K562 (cell line): Measurements from ENCODE around the gene CROCC2. TPM values are rescaled to one million over a fixed set of nuclear protein-coding genes. Genes with fewer than 3 reads are reported as not detected.

ENCODE experiments used
- ATAC-seq: fragments of 200-7000 bp; cut with Tn5 transposase; 3 replicates; pipeline ENCODE4 v1.9.1; 2020; ENCODE audit warnings: moderate library complexity
- BruUV-seq: library from RNA; stranded (reverse); fragments of 400-500 nt; replicated peaks from 2 replicates; lab custom pipeline; 2021; lab: Mats Ljungman, UMichigan
- CTCF ChIA-PET: fragments of 300-600 bp; formaldehyde crosslinking; extraction: SDS; loops from one replicate; lab custom pipeline; 2021; ENCODE audit warnings: low intra/inter-chr PET ratio; lab: Yijun Ruan, JAX
- POLR2A ChIA-PET: fragments of 300-600, 350-650 bp; sonication (Branson Sonifier 250); formaldehyde crosslinking; extraction: SDS; loops from one replicate; lab custom pipeline; 2021; ENCODE audit warnings: antibody characterized with exemption, inconsistent platforms; lab: Yijun Ruan, JAX
- DNase-seq, 4 experiments: peaks; one replicate each; pipeline versions ENCODE4 v3.0.0 to v3.0.0-alpha.2; 2011 to 2018; ENCODE audit warnings: low spot score in 3 of 4, mixed read lengths in 3 of 4; ENCODE audit errors: extremely low read depth in 1 of 4
- FAIRE-seq: peaks from 2 replicates; lab custom pipeline; 2011; peaks lifted over from hg19 to GRCh38; lab: Jason Lieb, UNC
- H2AFZ ChIP-seq: 2 replicates; pipeline ENCODE4 v1.6.0; 2011; ENCODE audit warnings: low read depth, low read length, control low read depth, inconsistent platforms
- H3K27ac ChIP-seq: fragments of 200-600 bp; 3 replicates; pipeline ENCODE4 v1.8.0; 2011; ENCODE audit warnings: low read depth, mild to moderate bottlenecking, control low read depth, inconsistent platforms, low read length, moderate library complexity, mixed read lengths; ENCODE audit errors: extremely low read depth
- H3K27me3 ChIP-seq, 2 experiments: fragments of 300-600 bp in 1 of 2; 2 replicates in 1 of 2; 3 replicates in 1 of 2; pipeline versions ENCODE4 v1.6.0 to v1.8.0; 2011; ENCODE audit warnings: inconsistent platforms in 2 of 2, low read length in 2 of 2, mild to moderate bottlenecking in 1 of 2, mixed read lengths in 1 of 2, moderate library complexity in 1 of 2; ENCODE audit not compliant: control insufficient read depth in 2 of 2, insufficient read depth in 2 of 2
- H3K36me3 ChIP-seq: fragments of 300-600 bp; 3 replicates; pipeline ENCODE4 v1.8.0; 2011; ENCODE audit warnings: mild to moderate bottlenecking, low read length, inconsistent platforms; ENCODE audit not compliant: control insufficient read depth, insufficient read depth
- H3K4me1 ChIP-seq, 2 experiments: fragments of 200-600 bp in 1 of 2; replicated peaks in 1 of 2; 2 replicates in 1 of 2; 3 replicates in 1 of 2; pipeline versions ENCODE4 v1.5.1 to v1.8.0; 2011; ENCODE audit warnings: inconsistent platforms in 2 of 2, low read length in 2 of 2, mild to moderate bottlenecking in 1 of 2, mixed read lengths in 1 of 2, moderate library complexity in 1 of 2; ENCODE audit not compliant: control insufficient read depth in 2 of 2, insufficient read depth in 2 of 2
- H3K4me2 ChIP-seq: 2 replicates; pipeline ENCODE4 v1.6.1; 2011; ENCODE audit warnings: low read length, control low read depth, inconsistent platforms, mixed read lengths; ENCODE audit not compliant: insufficient read depth
- H3K4me3 ChIP-seq: fragments of 200-600 bp; sonication (generic), shearing (Covaris generic); 2 replicates; pipeline ENCODE4 v1.5.1; 2016; ENCODE audit warnings: control low read depth, inconsistent platforms
- H3K79me2 ChIP-seq: fragments of 200-600 bp; 3 replicates; pipeline ENCODE4 v1.8.0; 2011; ENCODE audit warnings: low read length, inconsistent platforms; ENCODE audit not compliant: control insufficient read depth, insufficient read depth
- H3K9ac ChIP-seq, 2 experiments: 2 replicates each; pipeline versions ENCODE4 v1.6.0 to v1.6.1; 2011; ENCODE audit warnings: low read depth in 2 of 2, low read length in 2 of 2, control low read depth in 1 of 2, inconsistent platforms in 1 of 2, mild to moderate bottlenecking in 1 of 2, mixed read lengths in 1 of 2; ENCODE audit not compliant: insufficient read depth in 1 of 2
- H3K9me1 ChIP-seq: one replicate; pipeline ENCODE4 v1.6.0; 2011; ENCODE audit warnings: inconsistent platforms, mild to moderate bottlenecking, low read length, moderate library complexity; ENCODE audit not compliant: control insufficient read depth, insufficient read depth
- H3K9me3 ChIP-seq: replicated peaks from 2 replicates; pipeline ENCODE4 v1.5.1; 2011; ENCODE audit warnings: low read depth, low read length, inconsistent platforms; ENCODE audit not compliant: control insufficient read depth, insufficient read depth
- H4K20me1 ChIP-seq: replicated peaks from 2 replicates; pipeline ENCODE4 v1.6.1; 2011; ENCODE audit warnings: low read length, inconsistent platforms, mixed read lengths; ENCODE audit not compliant: control insufficient read depth, insufficient read depth
- ATF7 ChIP-seq: fragments of 450-650 bp; IDR thresholded peaks from 2 replicates; pipeline ENCODE4 v1.7.1; 2014; ENCODE audit warnings: mild to moderate bottlenecking, moderate library complexity
- CBX2 ChIP-seq: fragments of 200-600 bp; sonication (generic); IDR thresholded peaks from one replicate; pipeline ENCODE4 v1.6.1; 2012; ENCODE audit warnings: mild to moderate bottlenecking, low read length, inconsistent platforms; ENCODE audit not compliant: insufficient read depth, poor library complexity, severe bottlenecking
- CEBPG ChIP-seq, 3 experiments: fragments of 200-800 bp in 1 of 3; sonication (Bioruptor generic) in 1 of 3; sonication (generic) in 1 of 3; formaldehyde crosslinking in 1 of 3; IDR thresholded peaks in 2 of 3; conservative IDR thresholded peaks in 1 of 3; 2 replicates each; pipeline versions ENCODE4 v1.6.1 to v1.8.0; 2016 to 2022; ENCODE audit warnings: missing compliant biosample characterization in 2 of 3, missing genetic modification characterization in 2 of 3, mild to moderate bottlenecking in 1 of 3, missing genetic modification reagents in 1 of 3
- RNF2 ChIP-seq: sonication (generic); IDR thresholded peaks from 2 replicates; pipeline ENCODE4 v1.6.1; 2016
- STAG1 ChIP-seq: sonication (generic); formaldehyde crosslinking; IDR thresholded peaks from 2 replicates; pipeline ENCODE4 v1.5.0; 2020; ENCODE audit warnings: missing genetic modification reagents, borderline replicate concordance
- TRIM28 ChIP-seq: fragments of 450-650 bp; IDR thresholded peaks from 2 replicates; pipeline ENCODE4 v1.6.1; 2017
- ZFPM2 ChIP-seq: fragments of 250-450 bp; sonication (Bioruptor Pico); IDR thresholded peaks from 2 replicates; pipeline ENCODE4 v1.5.1; 2022; ENCODE audit warnings: mild to moderate bottlenecking
- ZNF445 ChIP-seq: fragments of 250-450 bp; sonication (Bioruptor Pico); IDR thresholded peaks from 2 replicates; pipeline ENCODE4 v1.4.0; 2020; ENCODE audit warnings: low read depth, mild to moderate bottlenecking, moderate library complexity
- WGBS: fragments of 100-300 bp; shearing (Covaris generic); methylation state at CpG from one replicate; pipeline ENCODE4 v1.1.6; 2016; ENCODE audit warnings: low coverage, mixed read lengths; ENCODE audit not compliant: insufficient coverage; ENCODE audit errors: missing lambda C conversion rate; 5-methylcytosine and 5-hydroxymethylcytosine counted together
- in situ Hi-C: fragments of 300-500 bp; cut with MboI; formaldehyde crosslinking; loops from 4 replicates; pipeline ENCODE4 v1.15.0; 2018; ENCODE audit warnings: inconsistent platforms, mixed read lengths
- intact Hi-C: fragments of 100-400 bp; cut with micrococcal nuclease; formaldehyde crosslinking; loops from 2 replicates; pipeline ENCODE4 v1.14.2; 2022
- polyA plus RNA-seq, 8 experiments: library from polyadenylated mRNA; depleted of rRNA in 4 of 8; stranded (reverse) in 5 of 8; unstranded in 3 of 8; fragments of >200 nt; fragmentation: Nextera tagmentation in 2 of 8; fragmentation: Illumina TruSeq in 1 of 8; extraction: Ambion mirVana in 2 of 8; extraction: Trizol in 1 of 8; gene quantifications; 2 replicates each; pipeline versions ENCODE4 v1.2.1 to v1.2.3, GENCODE V29; 2011 to 2014; ENCODE audit warnings: inconsistent platforms in 1 of 8, missing spikeins in 1 of 8
- total RNA-seq, 7 experiments: library from RNA; depleted of rRNA in 6 of 7; stranded (reverse); fragments of >200 nt in 6 of 7; fragmentation: Illumina TruSeq in 2 of 7; extraction: Trizol in 2 of 7; gene quantifications; 2 replicates each; pipeline versions ENCODE4 v1.2.1 to v1.2.3, GENCODE V29; 2011 to 2021; ENCODE audit warnings: low replicate concordance in 1 of 7
- TF ChIP-seq, protein P1 (sequence below): fragments of 250-450 bp; sonication (Bioruptor Pico); IDR thresholded peaks from 2 replicates; pipeline ENCODE4 v1.8.0; 2021; ENCODE audit warnings: moderate library complexity, mild to moderate bottlenecking, inconsistent platforms
- TF ChIP-seq, protein P2 (sequence below): fragments of 450-650 bp; IDR thresholded peaks from 2 replicates; pipeline ENCODE4 v1.6.1; 2017; ENCODE audit warnings: mild to moderate bottlenecking, moderate library complexity
- TF ChIP-seq, protein P3 (sequence below): fragments of 250-450 bp; sonication (Bioruptor Pico); IDR thresholded peaks from 2 replicates; pipeline ENCODE4 v1.4.0; 2020
- TF ChIP-seq, protein P4 (sequence below): sonication (generic); formaldehyde crosslinking; IDR thresholded peaks from 2 replicates; pipeline ENCODE4 v1.8.1; 2023; ENCODE audit warnings: mild to moderate bottlenecking, missing genetic modification reagents
- TF ChIP-seq, protein P5 (sequence below): fragments of 250-450 bp; sonication (Bioruptor Pico); IDR thresholded peaks from 2 replicates; pipeline ENCODE4 v1.4.0; 2020; ENCODE audit warnings: borderline replicate concordance

CROCC2 gene
- total and polyA plus RNA-seq, 9 of the 15 experiments (the other 6 are each of a cell fraction or from before 2014, with no cell fraction given), result not detected

DNA sequence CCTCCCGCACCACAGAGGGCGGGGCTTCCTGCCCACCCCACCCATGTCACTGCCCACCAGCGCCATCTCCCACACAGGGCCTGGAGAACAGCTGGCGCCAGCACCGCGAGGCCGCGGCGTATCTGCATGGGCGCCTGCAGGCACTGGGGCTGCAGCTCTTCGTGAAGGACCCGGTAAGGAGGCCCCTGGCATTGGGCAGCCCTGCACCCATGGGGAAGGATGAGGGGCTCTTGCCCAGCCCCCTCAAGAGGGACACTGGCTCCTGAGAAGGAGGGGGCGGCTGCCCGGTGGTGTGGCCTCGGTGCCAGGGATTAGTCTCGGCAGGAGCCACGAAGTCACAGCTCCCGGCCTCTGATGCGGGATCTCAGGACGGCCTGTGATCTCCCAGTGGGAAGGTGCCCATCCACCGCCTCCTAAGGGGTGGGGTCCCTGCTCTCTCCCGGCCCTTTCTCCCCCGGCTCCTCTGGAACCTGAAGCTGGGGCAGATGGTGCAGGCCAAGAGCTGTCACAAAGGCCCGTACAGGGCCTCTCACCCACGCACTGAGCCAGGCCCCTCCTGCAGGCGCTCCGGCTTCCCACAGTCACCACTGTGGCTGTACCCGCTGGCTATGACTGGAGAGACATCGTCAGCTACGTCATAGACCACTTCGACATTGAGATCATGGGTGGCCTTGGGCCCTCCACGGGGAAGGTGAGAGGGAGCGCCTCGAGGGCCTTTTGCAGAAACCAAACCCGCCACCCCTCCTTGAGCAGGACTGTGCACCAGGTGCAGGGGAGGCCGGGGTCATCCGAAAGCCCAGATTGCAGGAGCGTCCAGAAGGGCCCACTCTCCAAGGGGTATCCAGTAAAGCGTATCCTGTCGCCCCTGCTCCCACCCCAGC, 28.4 kb upstream of the CROCC2 start:
- no peaks in the 10 kb centered on the region for H3K9me1 ChIP-seq
- no peaks in the 10 kb centered on the region for H4K20me1 ChIP-seq
- no peaks in the 10 kb centered on the region for H3K9me3 ChIP-seq
- 8% methylated on average over 26 of the region's 40 CpGs for WGBS
- in situ Hi-C loops, result no loop called here
- intact Hi-C loops, result no loop called here
- no peak overlapping the region for H2AFZ ChIP-seq
- no peak overlapping the region for H3K4me2 ChIP-seq
- H3K27me3 ChIP-seq, result peaks cover 0 to 45% of the 10 kb centered on the region in 2 experiments; a peak in 2 of 5 replicates
- no peaks in the 10 kb centered on the region for H3K79me2 ChIP-seq
- H3K4me1 ChIP-seq, result no peaks in the 10 kb centered on the region; a peak in 2 of 5 replicates
- H3K4me3 ChIP-seq, result no peak overlapping the region
- no TSS peak for BruUV-seq
- H3K27ac ChIP-seq, result no peak overlapping the region
- DNase-seq (no peak), FAIRE-seq (no peak), ATAC-seq (no peak)
- CTCF ChIA-PET, result no interaction called here
- POLR2A ChIA-PET, result no interaction called here
- H3K9ac ChIP-seq, result no peak overlapping the region
- TF ChIP-seq, protein P1, sequence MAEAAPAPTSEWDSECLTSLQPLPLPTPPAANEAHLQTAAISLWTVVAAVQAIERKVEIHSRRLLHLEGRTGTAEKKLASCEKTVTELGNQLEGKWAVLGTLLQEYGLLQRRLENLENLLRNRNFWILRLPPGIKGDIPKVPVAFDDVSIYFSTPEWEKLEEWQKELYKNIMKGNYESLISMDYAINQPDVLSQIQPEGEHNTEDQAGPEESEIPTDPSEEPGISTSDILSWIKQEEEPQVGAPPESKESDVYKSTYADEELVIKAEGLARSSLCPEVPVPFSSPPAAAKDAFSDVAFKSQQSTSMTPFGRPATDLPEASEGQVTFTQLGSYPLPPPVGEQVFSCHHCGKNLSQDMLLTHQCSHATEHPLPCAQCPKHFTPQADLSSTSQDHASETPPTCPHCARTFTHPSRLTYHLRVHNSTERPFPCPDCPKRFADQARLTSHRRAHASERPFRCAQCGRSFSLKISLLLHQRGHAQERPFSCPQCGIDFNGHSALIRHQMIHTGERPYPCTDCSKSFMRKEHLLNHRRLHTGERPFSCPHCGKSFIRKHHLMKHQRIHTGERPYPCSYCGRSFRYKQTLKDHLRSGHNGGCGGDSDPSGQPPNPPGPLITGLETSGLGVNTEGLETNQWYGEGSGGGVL (CRISPR knock-in tag), result no peak
- TF ChIP-seq ATF7 (no peak), ZFPM2 (no peak), STAG1 (CRISPR knock-in tag) (no peak), RNF2 (no peak), CBX2 (no peak), CEBPG (CRISPR knock-in tag; IDR thresholded peaks at IDR 0.05) (no peak), CEBPG (tag; conservative IDR thresholded peaks at IDR 0.05 in 1 of 2, IDR thresholded peaks at IDR 0.05 in 1 of 2) (no peak), ZNF445 (CRISPR knock-in tag) (no peak), TRIM28 (no peak)
- TF ChIP-seq, protein P2, sequence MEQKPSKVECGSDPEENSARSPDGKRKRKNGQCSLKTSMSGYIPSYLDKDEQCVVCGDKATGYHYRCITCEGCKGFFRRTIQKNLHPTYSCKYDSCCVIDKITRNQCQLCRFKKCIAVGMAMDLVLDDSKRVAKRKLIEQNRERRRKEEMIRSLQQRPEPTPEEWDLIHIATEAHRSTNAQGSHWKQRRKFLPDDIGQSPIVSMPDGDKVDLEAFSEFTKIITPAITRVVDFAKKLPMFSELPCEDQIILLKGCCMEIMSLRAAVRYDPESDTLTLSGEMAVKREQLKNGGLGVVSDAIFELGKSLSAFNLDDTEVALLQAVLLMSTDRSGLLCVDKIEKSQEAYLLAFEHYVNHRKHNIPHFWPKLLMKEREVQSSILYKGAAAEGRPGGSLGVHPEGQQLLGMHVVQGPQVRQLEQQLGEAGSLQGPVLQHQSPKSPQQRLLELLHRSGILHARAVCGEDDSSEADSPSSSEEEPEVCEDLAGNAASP, result no peak
- TF ChIP-seq, protein P3, sequence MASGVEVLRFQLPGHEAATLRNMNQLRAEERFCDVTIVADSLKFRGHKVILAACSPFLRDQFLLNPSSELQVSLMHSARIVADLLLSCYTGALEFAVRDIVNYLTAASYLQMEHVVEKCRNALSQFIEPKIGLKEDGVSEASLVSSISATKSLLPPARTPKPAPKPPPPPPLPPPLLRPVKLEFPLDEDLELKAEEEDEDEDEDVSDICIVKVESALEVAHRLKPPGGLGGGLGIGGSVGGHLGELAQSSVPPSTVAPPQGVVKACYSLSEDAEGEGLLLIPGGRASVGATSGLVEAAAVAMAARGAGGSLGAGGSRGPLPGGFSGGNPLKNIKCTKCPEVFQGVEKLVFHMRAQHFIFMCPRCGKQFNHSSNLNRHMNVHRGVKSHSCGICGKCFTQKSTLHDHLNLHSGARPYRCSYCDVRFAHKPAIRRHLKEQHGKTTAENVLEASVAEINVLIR (CRISPR knock-in tag), result no peak
- TF ChIP-seq, protein P4, sequence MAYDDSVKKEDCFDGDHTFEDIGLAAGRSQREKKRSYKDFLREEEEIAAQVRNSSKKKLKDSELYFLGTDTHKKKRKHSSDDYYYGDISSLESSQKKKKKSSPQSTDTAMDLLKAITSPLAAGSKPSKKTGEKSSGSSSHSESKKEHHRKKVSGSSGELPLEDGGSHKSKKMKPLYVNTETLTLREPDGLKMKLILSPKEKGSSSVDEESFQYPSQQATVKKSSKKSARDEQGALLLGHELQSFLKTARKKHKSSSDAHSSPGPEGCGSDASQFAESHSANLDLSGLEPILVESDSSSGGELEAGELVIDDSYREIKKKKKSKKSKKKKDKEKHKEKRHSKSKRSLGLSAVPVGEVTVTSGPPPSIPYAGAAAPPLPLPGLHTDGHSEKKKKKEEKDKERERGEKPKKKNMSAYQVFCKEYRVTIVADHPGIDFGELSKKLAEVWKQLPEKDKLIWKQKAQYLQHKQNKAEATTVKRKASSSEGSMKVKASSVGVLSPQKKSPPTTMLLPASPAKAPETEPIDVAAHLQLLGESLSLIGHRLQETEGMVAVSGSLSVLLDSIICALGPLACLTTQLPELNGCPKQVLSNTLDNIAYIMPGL (CRISPR knock-in tag), result no peak
- TF ChIP-seq, protein P5, sequence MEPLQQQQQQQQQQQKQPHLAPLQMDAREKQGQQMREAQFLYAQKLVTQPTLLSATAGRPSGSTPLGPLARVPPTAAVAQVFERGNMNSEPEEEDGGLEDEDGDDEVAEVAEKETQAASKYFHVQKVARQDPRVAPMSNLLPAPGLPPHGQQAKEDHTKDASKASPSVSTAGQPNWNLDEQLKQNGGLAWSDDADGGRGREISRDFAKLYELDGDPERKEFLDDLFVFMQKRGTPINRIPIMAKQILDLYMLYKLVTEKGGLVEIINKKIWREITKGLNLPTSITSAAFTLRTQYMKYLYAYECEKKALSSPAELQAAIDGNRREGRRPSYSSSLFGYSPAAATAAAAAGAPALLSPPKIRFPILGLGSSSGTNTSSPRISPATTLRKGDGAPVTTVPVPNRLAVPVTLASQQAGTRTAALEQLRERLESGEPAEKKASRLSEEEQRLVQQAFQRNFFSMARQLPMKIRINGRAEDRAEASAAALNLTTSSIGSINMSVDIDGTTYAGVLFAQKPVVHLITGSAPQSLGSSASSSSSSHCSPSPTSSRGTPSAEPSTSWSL (CRISPR knock-in tag), result no peak
- H3K36me3 ChIP-seq, result no peaks in the 10 kb centered on the region
